ENCODE data around the gene ABCA2. TPM values are rescaled to one million over a fixed set of nuclear protein-coding genes. Genes with fewer than 3 reads are reported as not detected.

The ABCA2 gene
- total and polyA plus RNA-seq, 4 donors = 13.4 to 39.0 (median 16.5) TPM

DNA sequence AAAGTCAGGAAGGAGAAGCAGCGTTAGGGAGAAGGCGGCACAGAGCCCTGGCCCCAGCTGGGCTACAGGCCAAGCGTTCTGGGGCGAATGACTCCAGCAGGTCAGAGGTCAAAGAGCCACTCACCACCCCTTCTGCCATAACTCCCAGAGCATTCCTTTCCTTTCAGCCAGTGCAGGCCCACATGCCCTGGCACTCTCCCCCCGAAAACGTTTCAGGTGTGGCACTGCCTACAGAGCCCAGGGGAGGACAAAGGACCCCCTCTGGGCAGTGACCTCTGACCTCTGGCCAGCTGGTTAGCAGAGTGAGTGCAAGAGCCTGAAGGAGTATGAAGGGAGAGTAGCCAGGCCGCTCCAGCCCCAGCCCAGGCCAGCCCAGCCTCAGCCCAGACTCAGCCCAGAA is 4.9 kb downstream of the ABCA2 start:
- H3K4me1 ChIP-seq (ENCODE audit: control insufficient read depth in 5 of 5, insufficient read depth in 5 of 5, low read length in 5 of 5) = peaks cover 0 to 10% (median 5%) of the 10 kb centered on the region in 5 donors
- 80 to 86% methylated on average over 7 of the region's 7 CpGs for WGBS, 2 donors
- no peak overlapping the region for H3K9ac ChIP-seq (ENCODE audit: insufficient read depth in 1 of 2, low read length in 2 of 2)
- no peaks in the 10 kb centered on the region for H3K27me3 ChIP-seq (ENCODE audit: control insufficient read depth in 3 of 3, insufficient read depth in 3 of 3, low read length in 2 of 3)
- no peak for ATAC-seq (ENCODE audit: insufficient read depth, low FRiP score)
- H3K4me3 ChIP-seq = no peak overlapping the region
- no peak for DNase-seq
- no peak overlapping the region for H3K27ac ChIP-seq (ENCODE audit: low read depth in 1 of 2, low read length in 1 of 2)
- TF ChIP-seq, protein P1, sequence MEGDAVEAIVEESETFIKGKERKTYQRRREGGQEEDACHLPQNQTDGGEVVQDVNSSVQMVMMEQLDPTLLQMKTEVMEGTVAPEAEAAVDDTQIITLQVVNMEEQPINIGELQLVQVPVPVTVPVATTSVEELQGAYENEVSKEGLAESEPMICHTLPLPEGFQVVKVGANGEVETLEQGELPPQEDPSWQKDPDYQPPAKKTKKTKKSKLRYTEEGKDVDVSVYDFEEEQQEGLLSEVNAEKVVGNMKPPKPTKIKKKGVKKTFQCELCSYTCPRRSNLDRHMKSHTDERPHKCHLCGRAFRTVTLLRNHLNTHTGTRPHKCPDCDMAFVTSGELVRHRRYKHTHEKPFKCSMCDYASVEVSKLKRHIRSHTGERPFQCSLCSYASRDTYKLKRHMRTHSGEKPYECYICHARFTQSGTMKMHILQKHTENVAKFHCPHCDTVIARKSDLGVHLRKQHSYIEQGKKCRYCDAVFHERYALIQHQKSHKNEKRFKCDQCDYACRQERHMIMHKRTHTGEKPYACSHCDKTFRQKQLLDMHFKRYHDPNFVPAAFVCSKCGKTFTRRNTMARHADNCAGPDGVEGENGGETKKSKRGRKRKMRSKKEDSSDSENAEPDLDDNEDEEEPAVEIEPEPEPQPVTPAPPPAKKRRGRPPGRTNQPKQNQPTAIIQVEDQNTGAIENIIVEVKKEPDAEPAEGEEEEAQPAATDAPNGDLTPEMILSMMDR (IDR thresholded peaks at IDR 0.05; ENCODE audit: control extremely low read depth, extremely low read depth) = no peak
- no peaks in the 10 kb centered on the region for H3K9me3 ChIP-seq (ENCODE audit: control insufficient read depth in 4 of 4, insufficient read depth in 3 of 4, low read length in 3 of 4)
- peaks cover 0 to 6% (median 2%) of the 10 kb centered on the region in 4 donors for H3K36me3 ChIP-seq (ENCODE audit: control insufficient read depth in 4 of 4, insufficient read depth in 4 of 4, low read length in 4 of 4)

DNA sequence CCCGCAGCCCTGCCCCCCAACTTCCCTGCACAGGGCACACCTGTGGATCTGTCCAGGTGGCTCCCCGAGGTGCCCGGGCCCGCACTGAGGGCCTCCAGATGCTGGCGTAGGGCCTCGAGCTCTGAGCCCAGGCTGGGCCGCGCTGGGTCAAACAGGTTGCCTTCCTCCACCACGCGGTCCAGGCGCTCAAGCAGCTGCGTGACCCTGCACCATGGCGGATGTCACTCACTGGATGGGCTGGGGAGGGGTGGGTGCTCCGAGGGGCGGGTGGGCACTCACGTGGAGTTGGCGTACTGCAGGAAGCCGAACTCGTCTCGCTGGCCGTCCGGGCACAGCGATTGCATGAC is 5.4 kb downstream of the ABCA2 start:
- Histone ChIP-seq H3K27me3 (ENCODE audit: control insufficient read depth in 3 of 3, insufficient read depth in 3 of 3, low read length in 2 of 3) (no peaks in the 10 kb centered on the region), H3K27ac (ENCODE audit: low read depth in 1 of 2, low read length in 1 of 2) (no peak overlapping the region), H3K4me1 (ENCODE audit: control insufficient read depth in 5 of 5, insufficient read depth in 5 of 5, low read length in 5 of 5) (peaks cover 0 to 10% (median 5%) of the 10 kb centered on the region in 5 donors), H3K9ac (ENCODE audit: insufficient read depth in 1 of 2, low read length in 2 of 2) (no peak overlapping the region), H3K4me3 (no peak overlapping the region), H3K36me3 (ENCODE audit: control insufficient read depth in 4 of 4, insufficient read depth in 4 of 4, low read length in 4 of 4) (peaks cover 0 to 6% (median 2%) of the 10 kb centered on the region in 4 donors), H3K9me3 (ENCODE audit: control insufficient read depth in 4 of 4, insufficient read depth in 3 of 4, low read length in 3 of 4) (no peaks in the 10 kb centered on the region)
- no peak for ATAC-seq (ENCODE audit: insufficient read depth, low FRiP score)
- TF ChIP-seq, protein P1 (IDR thresholded peaks at IDR 0.05; ENCODE audit: control extremely low read depth, extremely low read depth) = no peak
- 85 to 94% methylated on average over 22 to 23 of the region's 23 CpGs for WGBS, 2 donors
- no peak for DNase-seq

- TF ChIP-seq, protein P1 (IDR thresholded peaks at IDR 0.05; ENCODE audit: control extremely low read depth, extremely low read depth) = no peak
- Histone ChIP-seq H3K27ac (ENCODE audit: low read depth in 1 of 2, low read length in 1 of 2) (no peak overlapping the region), H3K27me3 (ENCODE audit: control insufficient read depth in 3 of 3, insufficient read depth in 3 of 3, low read length in 2 of 3) (no peaks in the 10 kb centered on the region), H3K9ac (ENCODE audit: insufficient read depth in 1 of 2, low read length in 2 of 2) (no peak overlapping the region), H3K4me3 (no peak overlapping the region), H3K9me3 (ENCODE audit: control insufficient read depth in 4 of 4, insufficient read depth in 3 of 4, low read length in 3 of 4) (no peaks in the 10 kb centered on the region), H3K4me1 (ENCODE audit: control insufficient read depth in 5 of 5, insufficient read depth in 5 of 5, low read length in 5 of 5) (peaks cover 0 to 10% (median 1%) of the 10 kb centered on the region in 5 donors), H3K36me3 (ENCODE audit: control insufficient read depth in 4 of 4, insufficient read depth in 4 of 4, low read length in 4 of 4) (peaks cover 0 to 11% (median 2%) of the 10 kb centered on the region in 4 donors)
- DNase-seq (no peak), ATAC-seq (ENCODE audit: insufficient read depth, low FRiP score) (peak; percentile 38)
- WGBS, 2 donors = 65% methylated on average over 28 to 30 of the region's 30 CpGs
These were observed 5.9 kb downstream of the ABCA2 start for GRCh38 chr9:137021979-137022661.
